HuH-7 (cell line): ENCODE measurements around the gene GTF3C5.
"Not testable (repeated sequence)": the region's sequence is repeated elsewhere in the genome, so short reads cannot be mapped to it uniquely, and the experiment has no call there.

ENCODE experiments used
- DNase-seq: peaks from one replicate; pipeline ENCODE4 v3.0.0; 2011; ENCODE audit warnings: low spot score

GTF3C5 gene, protein sequence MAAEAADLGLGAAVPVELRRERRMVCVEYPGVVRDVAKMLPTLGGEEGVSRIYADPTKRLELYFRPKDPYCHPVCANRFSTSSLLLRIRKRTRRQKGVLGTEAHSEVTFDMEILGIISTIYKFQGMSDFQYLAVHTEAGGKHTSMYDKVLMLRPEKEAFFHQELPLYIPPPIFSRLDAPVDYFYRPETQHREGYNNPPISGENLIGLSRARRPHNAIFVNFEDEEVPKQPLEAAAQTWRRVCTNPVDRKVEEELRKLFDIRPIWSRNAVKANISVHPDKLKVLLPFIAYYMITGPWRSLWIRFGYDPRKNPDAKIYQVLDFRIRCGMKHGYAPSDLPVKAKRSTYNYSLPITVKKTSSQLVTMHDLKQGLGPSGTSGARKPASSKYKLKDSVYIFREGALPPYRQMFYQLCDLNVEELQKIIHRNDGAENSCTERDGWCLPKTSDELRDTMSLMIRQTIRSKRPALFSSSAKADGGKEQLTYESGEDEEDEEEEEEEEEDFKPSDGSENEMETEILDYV

DNA sequence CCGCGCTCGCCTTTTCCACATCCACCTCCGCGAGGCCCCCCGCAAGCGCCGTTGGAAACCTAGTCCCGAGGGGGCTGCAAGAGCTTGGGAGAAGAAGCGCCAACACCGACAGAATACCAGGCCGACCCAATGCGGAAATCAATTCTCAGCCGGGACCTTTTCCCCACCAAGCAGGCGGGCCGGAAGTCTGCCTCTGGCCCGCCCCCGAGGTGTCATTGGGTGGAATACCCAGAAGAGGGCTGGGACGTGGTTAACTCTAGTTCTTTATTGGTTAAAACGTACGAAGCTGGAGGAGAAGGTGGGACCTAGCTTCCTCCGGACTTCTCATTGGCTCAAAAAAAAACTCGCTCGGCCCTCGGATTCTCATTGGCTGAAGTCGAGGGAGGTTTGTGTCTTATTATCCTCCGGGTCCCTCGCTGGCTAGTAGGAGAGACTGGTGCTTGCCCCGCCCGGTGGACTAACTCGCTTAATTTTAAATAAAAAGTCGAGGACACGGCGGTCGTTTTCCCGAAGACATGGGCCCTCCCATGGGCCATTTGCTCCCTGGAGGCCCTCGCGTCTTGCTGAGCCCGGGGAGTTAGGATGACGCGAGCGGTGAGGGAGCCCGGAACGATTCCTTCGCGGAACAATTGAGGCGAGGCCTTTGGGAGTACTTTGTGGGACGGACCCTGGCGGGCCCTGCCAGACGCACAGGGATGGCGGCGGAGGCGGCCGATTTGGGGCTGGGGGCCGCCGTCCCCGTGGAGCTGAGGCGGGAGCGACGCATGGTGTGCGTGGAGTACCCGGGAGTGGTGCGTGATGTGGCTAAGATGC, at the start of gene GTF3C5:
Gene GTF3C5 (plus strand): TSS at position 681 of the 813 bp plus-strand sequence. CDS start 15 bp downstream, at position 696.
- peak; percentile 100 for DNase-seq

DNA sequence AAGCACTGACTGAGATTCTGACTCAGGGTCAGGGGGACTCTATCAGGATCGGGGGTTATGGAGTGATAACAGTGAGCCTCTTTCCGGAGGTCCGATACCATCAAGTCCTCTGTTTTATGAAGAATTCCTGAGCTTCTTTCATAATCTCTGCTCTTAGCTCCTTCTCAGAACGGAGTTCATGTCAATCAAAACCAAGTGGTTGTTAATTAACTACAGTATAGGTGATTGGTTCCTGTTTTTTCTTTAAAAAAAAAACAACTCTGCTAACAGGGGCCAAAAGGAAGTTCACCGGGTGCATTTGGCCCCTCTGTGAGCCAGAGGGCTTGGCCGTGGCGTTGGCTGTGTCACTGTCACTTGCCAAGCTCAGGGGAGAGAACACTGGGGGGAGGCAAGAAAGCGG, 48.3 kb upstream of the GTF3C5 start:
- DNase-seq = no peak

GRCh38 chr9:132983491-132984201, 47.2 kb upstream of the GTF3C5 start:
- no peak for DNase-seq

DNA sequence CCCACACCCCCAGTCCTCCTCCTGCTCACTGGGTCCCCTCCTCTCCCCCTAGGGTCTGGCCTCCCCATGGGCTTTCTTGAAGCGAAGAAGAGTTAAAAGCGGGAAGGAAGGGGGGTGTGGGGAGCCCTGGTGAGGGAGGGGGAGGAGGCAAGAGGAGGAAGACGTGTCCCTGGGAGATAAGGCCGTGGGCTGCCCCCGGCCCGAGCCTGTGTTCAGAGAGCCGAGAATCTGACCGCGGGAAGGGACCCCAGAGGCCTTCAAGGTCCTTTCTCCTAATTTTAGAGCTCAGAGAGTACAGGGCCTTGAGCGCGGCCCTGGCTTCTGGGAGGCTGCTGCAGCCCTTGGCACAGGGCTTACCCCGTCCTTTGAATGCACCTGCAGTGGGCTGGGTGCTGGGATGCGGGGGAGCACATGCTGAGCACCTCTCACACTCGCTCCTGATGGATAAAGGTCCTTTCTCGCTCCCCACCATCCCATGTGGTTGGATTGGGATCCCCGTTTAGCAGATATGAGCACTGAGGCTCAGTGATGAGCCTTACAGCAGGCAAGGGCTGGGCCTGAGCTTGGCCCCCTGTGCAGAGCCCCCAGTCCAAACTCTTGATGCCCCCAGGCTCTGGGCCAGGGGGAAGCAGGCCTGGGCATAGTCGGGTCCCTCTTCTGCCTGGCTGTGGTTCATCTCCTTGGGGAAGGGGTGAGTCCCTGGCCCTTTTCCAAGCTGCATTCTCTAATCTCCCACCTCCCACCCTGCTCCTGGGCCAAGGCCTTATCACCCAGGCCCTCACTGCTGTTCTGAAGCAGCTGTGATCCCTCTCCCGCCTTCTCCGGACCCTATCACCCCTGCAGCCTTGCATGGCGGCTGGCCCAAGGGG, 46.4 kb upstream of the GTF3C5 start:
- DNase-seq = no peak

DNA sequence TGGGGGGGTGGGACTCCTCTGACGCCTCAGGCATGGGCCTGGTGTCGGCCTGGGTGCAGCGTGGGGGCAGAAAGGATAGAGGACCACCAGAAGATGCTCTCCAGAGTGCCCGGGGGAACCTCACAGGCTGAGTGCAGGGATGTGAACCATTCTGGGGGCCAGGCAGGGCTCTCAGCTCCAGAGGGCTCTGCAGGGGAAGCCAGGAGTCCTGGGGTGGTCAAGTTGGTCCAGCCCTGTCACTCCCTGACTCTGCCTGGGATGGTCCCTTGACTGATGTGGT, 45.8 kb upstream of the GTF3C5 start:
- no peak for DNase-seq

GRCh38 chr9:132985489-132985888, 45.3 kb upstream of the GTF3C5 start:
- DNase-seq = no peak

DNA sequence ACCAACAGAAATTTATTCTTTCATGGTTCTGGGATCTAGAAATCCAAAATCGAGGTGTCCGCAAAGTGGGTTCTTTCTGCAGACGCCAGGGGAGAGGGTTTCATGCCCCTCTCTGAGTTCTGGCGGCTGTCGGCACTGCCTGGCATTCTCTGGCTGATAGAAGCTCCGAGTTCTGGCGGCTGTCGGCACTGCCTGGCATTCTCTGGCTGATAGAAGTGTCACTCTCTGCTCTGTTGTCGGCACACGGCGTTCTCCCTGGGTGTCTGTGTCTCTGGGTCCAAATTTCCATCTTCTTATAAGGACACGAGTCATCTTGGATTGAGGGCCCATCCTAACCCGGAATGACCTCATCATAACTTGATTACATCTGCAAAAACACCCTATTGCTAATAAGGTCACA, 44.7 kb upstream of the GTF3C5 start:
- DNase-seq = no peak

GRCh38 chr9:132986640-132987620, 43.9 kb upstream of the GTF3C5 start:
- DNase-seq = no peak

DNA sequence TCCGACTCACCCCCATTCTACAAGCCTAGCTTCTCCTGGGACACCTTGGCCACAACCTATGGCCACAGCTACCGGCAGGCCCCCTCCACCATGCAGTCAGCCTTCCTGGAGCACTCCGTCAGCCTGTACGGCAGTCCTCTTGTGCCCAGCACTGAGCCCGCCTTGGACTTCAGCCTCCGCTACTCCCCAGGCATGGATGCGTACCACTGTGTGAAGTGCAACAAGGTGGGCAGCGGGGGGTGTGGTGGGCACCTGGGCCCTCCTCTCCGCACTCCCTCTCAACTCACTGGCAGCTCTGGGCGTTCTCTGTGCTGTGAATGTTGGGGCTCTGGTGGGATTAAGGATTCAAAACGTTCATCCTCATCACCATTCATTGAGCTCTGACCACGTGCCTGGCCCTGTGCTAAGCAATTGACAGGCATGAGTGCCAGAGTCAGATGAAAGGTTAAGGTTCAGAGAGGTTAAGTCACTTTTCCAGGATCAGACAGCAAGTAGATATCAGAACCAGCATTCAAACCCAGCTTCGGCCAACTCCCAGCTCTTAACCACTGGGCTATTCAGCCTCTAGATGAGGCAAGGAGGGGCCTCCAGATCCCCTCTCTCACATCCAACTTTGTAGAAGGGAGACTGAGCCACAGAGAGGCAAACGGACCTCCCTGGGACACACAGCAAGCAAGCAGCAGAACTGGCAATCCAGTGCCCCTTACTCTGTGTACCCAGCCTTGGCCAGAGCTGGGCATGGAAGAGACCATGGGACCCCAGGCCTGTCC, 42.4 kb upstream of the GTF3C5 start:
- DNase-seq = no peak

- DNase-seq = no peak
Measured at GRCh38 chr9:132989014-132989310, 41.8 kb upstream of the GTF3C5 start.

- DNase-seq = no peak
Measured at GRCh38 chr9:132989414-132989996, 41.3 kb upstream of the GTF3C5 start.

- not testable (repeated sequence) for DNase-seq
Measured at GRCh38 chr9:132989998-132990557, 40.7 kb upstream of the GTF3C5 start.

DNA sequence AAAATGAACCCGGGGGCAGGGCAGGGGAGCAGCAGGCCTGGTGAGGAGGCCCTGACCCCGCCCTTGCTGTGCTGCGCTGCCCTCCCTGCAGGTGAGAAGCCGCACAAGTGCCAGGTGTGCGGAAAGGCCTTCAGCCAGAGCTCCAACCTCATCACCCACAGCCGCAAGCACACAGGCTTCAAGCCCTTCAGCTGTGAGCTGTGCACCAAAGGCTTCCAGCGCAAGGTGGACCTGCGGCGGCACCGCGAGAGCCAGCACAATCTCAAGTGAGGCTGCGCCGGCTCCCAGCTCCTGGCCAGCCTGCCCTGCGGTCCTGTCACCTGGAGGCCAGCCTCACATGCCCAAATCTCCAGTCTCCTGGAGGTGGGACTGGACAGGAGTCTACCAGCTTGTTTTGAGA, 40.0 kb upstream of the GTF3C5 start:
- no peak for DNase-seq

DNA sequence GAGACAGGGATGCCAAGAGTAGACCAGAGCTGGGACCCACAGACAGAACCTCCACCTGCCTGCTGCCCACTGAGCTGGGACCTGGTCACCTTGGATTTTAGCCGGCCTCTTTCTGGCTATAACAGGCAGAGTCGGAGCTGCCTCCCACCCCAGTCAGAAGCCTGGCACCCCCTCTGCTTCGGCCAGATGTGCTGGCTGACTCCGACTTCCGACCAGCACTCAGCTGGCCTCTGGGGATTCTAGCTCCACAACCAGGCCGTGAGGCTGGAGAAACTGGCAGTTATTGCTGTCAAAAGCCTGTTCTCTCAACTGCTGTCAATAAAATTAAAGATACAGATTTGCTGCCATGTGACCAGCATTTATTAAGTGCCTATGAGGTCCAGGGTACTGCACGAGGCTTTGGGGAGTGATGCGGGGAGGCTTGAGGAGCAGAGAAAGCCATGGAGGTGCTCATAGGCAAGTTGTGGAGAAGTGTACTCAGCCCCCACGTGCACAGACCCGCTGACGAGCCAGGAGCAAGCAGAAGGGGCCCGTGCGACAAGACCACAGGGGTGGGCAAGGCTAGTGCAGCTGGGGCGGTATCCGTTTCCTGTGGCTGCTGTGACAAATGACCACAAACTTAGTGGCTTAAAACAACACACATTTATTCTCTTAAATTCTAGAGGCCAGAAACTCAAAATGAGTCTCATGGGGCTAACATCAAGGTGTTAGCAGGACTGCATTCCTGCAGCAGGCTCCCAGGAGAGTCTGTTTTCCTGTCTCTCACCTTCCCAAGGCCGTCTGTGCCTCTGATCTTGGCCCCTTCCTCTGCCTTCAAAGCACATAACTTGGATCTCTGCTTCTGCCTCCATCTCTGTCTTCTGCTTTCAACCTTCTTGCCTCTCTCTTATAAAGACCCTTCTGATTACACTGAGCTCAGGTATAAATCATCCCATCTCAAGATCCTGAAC, 39.2 kb upstream of the GTF3C5 start:
- no peak for DNase-seq

GRCh38 chr9:132993511-132993939, 37.3 kb upstream of the GTF3C5 start:
- no peak for DNase-seq

GRCh38 chr9:132994410-132995120, 36.2 kb upstream of the GTF3C5 start:
- DNase-seq = no peak

- no peak for DNase-seq
Measured at GRCh38 chr9:132995121-132995420, 35.7 kb upstream of the GTF3C5 start.
